Neural progenitor cell (in vitro differentiated cells): ENCODE data around the gene PSD2.

Experiments used
- EZH2 ChIP-seq: fragments of 200-600 bp; sonication (generic); IDR thresholded peaks from 2 replicates; pipeline ENCODE4 v1.6.1; 2017; ENCODE audit warnings: antibody characterized with exemption, mild to moderate bottlenecking, moderate library complexity
- EZH2phosphoT487 ChIP-seq: fragments of 200-600 bp; sonication (generic); IDR thresholded peaks from 2 replicates; pipeline ENCODE4 v1.6.1; 2017; ENCODE audit warnings: antibody characterized with exemption
- TF ChIP-seq, protein P1 (sequence below): fragments of 200-600 bp; sonication (generic); IDR thresholded peaks from 2 replicates; pipeline ENCODE4 v1.5.1; 2017; ENCODE audit warnings: antibody characterized with exemption, mild to moderate bottlenecking

DNA sequence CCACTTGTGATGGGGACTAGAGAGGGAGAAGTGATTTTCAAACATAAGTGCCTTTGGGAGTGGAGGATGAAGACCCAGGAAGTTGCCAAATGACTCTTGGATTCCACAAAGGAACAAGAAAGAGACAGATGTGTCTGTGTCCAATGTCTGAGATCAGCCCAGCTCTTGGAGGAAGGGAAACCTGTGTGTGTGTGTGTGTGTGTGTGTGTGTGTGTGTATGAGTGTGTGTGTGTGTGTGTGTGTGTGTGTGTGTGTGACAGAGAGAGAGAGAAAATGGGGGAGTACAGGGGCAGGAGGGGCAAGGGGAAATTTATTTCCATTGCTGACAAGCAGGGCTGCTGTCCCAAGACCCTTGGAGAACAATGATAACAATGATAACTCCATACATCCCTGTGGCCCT, 72.0 kb downstream of the PSD2 start:
- TF ChIP-seq EZH2phosphoT487 = no peak
- TF ChIP-seq, protein P1, sequence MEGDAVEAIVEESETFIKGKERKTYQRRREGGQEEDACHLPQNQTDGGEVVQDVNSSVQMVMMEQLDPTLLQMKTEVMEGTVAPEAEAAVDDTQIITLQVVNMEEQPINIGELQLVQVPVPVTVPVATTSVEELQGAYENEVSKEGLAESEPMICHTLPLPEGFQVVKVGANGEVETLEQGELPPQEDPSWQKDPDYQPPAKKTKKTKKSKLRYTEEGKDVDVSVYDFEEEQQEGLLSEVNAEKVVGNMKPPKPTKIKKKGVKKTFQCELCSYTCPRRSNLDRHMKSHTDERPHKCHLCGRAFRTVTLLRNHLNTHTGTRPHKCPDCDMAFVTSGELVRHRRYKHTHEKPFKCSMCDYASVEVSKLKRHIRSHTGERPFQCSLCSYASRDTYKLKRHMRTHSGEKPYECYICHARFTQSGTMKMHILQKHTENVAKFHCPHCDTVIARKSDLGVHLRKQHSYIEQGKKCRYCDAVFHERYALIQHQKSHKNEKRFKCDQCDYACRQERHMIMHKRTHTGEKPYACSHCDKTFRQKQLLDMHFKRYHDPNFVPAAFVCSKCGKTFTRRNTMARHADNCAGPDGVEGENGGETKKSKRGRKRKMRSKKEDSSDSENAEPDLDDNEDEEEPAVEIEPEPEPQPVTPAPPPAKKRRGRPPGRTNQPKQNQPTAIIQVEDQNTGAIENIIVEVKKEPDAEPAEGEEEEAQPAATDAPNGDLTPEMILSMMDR = no peak
- TF ChIP-seq EZH2 = no peak
